Astrocyte (in vitro differentiated cells and primary cell): Measurements from ENCODE around the gene DUSP21. TPM values are rescaled to one million over a fixed set of nuclear protein-coding genes. Genes with fewer than 3 reads are reported as not detected.

ENCODE experiments used
- DNase-seq: peaks from one replicate; pipeline ENCODE4 v3.0.0-alpha.2; 2010; ENCODE audit warnings: low read depth
- FAIRE-seq: peaks from 2 replicates; lab custom pipeline; 2011; peaks lifted over from hg19 to GRCh38; lab: Jason Lieb, UNC
- H2AFZ ChIP-seq: 2 replicates; pipeline ENCODE4 v1.6.0; 2012; ENCODE audit warnings: low read depth, low read length, inconsistent platforms
- H3K27ac ChIP-seq: 2 replicates; pipeline ENCODE4 v1.5.1; 2011; ENCODE audit warnings: low read depth, low read length, inconsistent platforms
- H3K27me3 ChIP-seq: 2 replicates; pipeline ENCODE4 v1.6.0; 2011; ENCODE audit warnings: low read length, inconsistent platforms; ENCODE audit not compliant: insufficient read depth
- H3K36me3 ChIP-seq: 2 replicates; pipeline ENCODE4 v1.5.1; 2011; ENCODE audit warnings: low read length, inconsistent platforms; ENCODE audit not compliant: insufficient read depth
- H3K4me1 ChIP-seq: 2 replicates; pipeline ENCODE4 v1.5.1; 2011; ENCODE audit warnings: low read length, inconsistent platforms; ENCODE audit not compliant: insufficient read depth
- H3K4me2 ChIP-seq: 2 replicates; pipeline ENCODE4 v1.6.0; 2012; ENCODE audit warnings: low read length, inconsistent platforms
- H3K4me3 ChIP-seq: 2 replicates; pipeline ENCODE4 v1.5.1; 2011; ENCODE audit warnings: low read depth, mild to moderate bottlenecking, low read length, inconsistent platforms; ENCODE audit not compliant: insufficient read depth
- H3K79me2 ChIP-seq: 2 replicates; pipeline ENCODE4 v1.6.0; 2012; ENCODE audit warnings: mild to moderate bottlenecking, low read length, inconsistent platforms; ENCODE audit not compliant: insufficient read depth
- H3K9ac ChIP-seq: 2 replicates; pipeline ENCODE4 v1.6.0; 2012; ENCODE audit warnings: mild to moderate bottlenecking, low read length, inconsistent platforms
- H3K9me3 ChIP-seq: 2 replicates; pipeline ENCODE4 v1.5.1; 2012; ENCODE audit warnings: low read depth, mild to moderate bottlenecking, low read length, inconsistent platforms; ENCODE audit not compliant: insufficient read depth
- H4K20me1 ChIP-seq: 2 replicates; pipeline ENCODE4 v1.6.0; 2012; ENCODE audit warnings: low read length, inconsistent platforms; ENCODE audit not compliant: insufficient read depth
- H3K27ac Mint-ChIP-seq: one replicate; pipeline ENCODE4 v1.8.0; 2021; ENCODE audit warnings: mild to moderate bottlenecking, mixed read lengths; ENCODE audit not compliant: unreplicated experiment
- H3K27me3 Mint-ChIP-seq: one replicate; pipeline ENCODE4 v1.8.0; 2021; ENCODE audit warnings: low read depth, mixed read lengths; ENCODE audit not compliant: unreplicated experiment
- H3K36me3 Mint-ChIP-seq: one replicate; pipeline ENCODE4 v1.8.0; 2021; ENCODE audit warnings: low read depth, mixed read lengths; ENCODE audit not compliant: unreplicated experiment
- H3K4me1 Mint-ChIP-seq: one replicate; pipeline ENCODE4 v1.8.0; 2021; ENCODE audit warnings: low read depth, mixed read lengths; ENCODE audit not compliant: unreplicated experiment
- H3K4me3 Mint-ChIP-seq: one replicate; pipeline ENCODE4 v1.8.0; 2021; ENCODE audit warnings: mild to moderate bottlenecking, moderate library complexity, mixed read lengths; ENCODE audit not compliant: unreplicated experiment
- H3K9me3 Mint-ChIP-seq: one replicate; pipeline ENCODE4 v1.8.0; 2021; ENCODE audit warnings: mild to moderate bottlenecking, mixed read lengths; ENCODE audit not compliant: unreplicated experiment
- CTCF ChIP-seq: IDR thresholded peaks from 2 replicates; pipeline ENCODE4 v1.5.1; 2011; ENCODE audit warnings: low read depth, mild to moderate bottlenecking, inconsistent platforms, low read length, moderate library complexity; ENCODE audit not compliant: insufficient read depth
- EZH2 ChIP-seq: IDR thresholded peaks from 2 replicates; pipeline ENCODE4 v1.6.1; 2012; ENCODE audit warnings: mild to moderate bottlenecking, low read length, inconsistent platforms; ENCODE audit not compliant: insufficient read depth
- total RNA-seq: library from RNA; stranded (reverse); gene quantifications from 2 replicates; pipeline ENCODE4 v1.2.1, GENCODE V29; 2021

Gene DUSP21
- total RNA-seq, 1 donor from 2014 or later, result not detected

DNA sequence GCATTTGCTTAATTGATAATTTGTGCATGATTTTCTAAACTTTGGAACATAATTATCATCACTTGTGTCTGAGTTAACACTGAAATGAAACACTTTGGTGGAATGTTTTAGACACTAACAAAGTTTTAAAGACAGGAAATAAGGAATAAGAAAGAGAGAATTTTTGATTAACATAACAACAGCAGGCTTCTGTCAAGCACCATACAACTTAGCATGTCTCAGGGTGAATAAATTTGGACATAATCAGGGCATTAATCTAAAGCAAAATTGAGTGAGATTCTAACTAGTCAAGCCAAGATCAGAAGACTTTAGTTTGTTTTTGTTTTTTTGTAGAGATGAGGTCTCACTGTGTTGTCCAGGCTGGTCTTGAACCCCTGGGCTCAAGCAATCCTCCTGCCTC, 28.1 kb upstream of the DUSP21 start:
- Histone ChIP-seq H3K36me3 (no peaks in the 10 kb centered on the region), H3K4me2 (no peak overlapping the region), H3K4me1 (no peaks in the 10 kb centered on the region), H3K79me2 (no peaks in the 10 kb centered on the region), H3K27me3 (no peaks in the 10 kb centered on the region), H4K20me1 (no peaks in the 10 kb centered on the region), H3K9me3 (no peaks in the 10 kb centered on the region), H3K4me3 (no peak overlapping the region), H3K9ac (no peak overlapping the region), H3K27ac (no peak overlapping the region), H2AFZ (no peak overlapping the region)
- FAIRE-seq, result peak; percentile 34
- H3K9me3 Mint-ChIP-seq, result no peaks in the 10 kb centered on the region
- no peak overlapping the region for H3K27ac Mint-ChIP-seq
- no peak for DNase-seq
- TF ChIP-seq EZH2, result no peak
- TF ChIP-seq CTCF, result no peak
- H3K4me1 Mint-ChIP-seq, result no peaks in the 10 kb centered on the region
- H3K4me3 Mint-ChIP-seq, result no peak overlapping the region
- no peaks in the 10 kb centered on the region for H3K36me3 Mint-ChIP-seq
- H3K27me3 Mint-ChIP-seq, result no peaks in the 10 kb centered on the region

DNA sequence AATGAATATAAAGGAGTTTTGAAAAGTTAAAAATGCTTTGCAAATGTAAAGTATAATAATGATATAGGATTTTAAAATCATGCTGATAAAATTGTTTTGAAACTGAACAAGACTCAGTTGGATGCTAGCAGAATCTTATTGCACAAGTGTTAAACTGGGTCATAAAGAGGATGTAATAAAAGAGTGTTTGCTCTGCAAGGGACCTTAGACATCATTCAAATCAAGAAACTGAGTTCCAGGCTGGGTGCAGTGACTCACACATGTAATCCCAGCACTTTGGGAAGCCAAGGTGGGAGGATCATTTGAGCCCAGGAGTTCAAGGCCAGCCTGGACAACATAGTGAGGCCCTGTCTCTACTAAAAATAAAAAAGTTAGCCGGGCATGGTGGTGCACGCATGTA, 27.5 kb upstream of the DUSP21 start:
- Histone ChIP-seq H3K36me3 (no peaks in the 10 kb centered on the region), H3K9me3 (no peaks in the 10 kb centered on the region), H3K4me3 (no peak overlapping the region), H4K20me1 (no peaks in the 10 kb centered on the region), H2AFZ (no peak overlapping the region), H3K9ac (no peak overlapping the region), H3K4me2 (no peak overlapping the region), H3K4me1 (no peaks in the 10 kb centered on the region), H3K27me3 (no peaks in the 10 kb centered on the region), H3K79me2 (no peaks in the 10 kb centered on the region), H3K27ac (no peak overlapping the region)
- no peak for FAIRE-seq
- H3K4me3 Mint-ChIP-seq, result no peak overlapping the region
- no peaks in the 10 kb centered on the region for H3K4me1 Mint-ChIP-seq
- no peak overlapping the region for H3K27ac Mint-ChIP-seq
- no peaks in the 10 kb centered on the region for H3K9me3 Mint-ChIP-seq
- TF ChIP-seq EZH2, result no peak
- TF ChIP-seq CTCF, result no peak
- H3K36me3 Mint-ChIP-seq, result no peaks in the 10 kb centered on the region
- no peaks in the 10 kb centered on the region for H3K27me3 Mint-ChIP-seq
- no peak for DNase-seq

DNA sequence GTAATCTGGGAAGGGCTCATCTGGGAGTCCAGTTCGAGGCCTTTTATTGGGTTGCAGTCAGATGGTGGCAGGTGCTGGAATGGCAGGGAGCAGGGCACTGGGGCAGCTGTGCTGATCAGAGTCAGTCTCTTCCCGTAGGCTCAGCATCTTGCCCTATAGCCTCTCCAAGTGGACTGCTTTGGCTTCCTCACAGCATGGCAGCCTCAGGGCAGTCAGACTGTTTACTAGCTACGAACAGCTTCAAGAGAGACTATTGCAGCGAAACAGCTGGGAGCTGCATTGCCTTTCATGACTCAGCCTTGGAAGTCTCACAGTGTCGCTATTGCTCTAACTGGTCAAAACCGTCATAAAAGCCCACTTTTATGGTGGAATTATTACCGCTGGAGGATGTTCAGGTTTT, 26.8 kb upstream of the DUSP21 start:
- no peaks in the 10 kb centered on the region for H3K36me3 ChIP-seq
- FAIRE-seq (no peak), DNase-seq (no peak)
- H3K4me2 ChIP-seq, result no peak overlapping the region
- Mint-ChIP-seq H3K27me3 (no peaks in the 10 kb centered on the region), H3K4me1 (no peaks in the 10 kb centered on the region), H3K36me3 (no peaks in the 10 kb centered on the region), H3K9me3 (no peaks in the 10 kb centered on the region), H3K27ac (no peak overlapping the region), H3K4me3 (no peak overlapping the region)
- no peak overlapping the region for H3K27ac ChIP-seq
- no peak overlapping the region for H3K4me3 ChIP-seq
- no peak overlapping the region for H3K9ac ChIP-seq
- no peaks in the 10 kb centered on the region for H3K4me1 ChIP-seq
- H3K79me2 ChIP-seq, result no peaks in the 10 kb centered on the region
- TF ChIP-seq CTCF (no peak), EZH2 (no peak)
- no peaks in the 10 kb centered on the region for H3K27me3 ChIP-seq
- no peaks in the 10 kb centered on the region for H3K9me3 ChIP-seq
- no peak overlapping the region for H2AFZ ChIP-seq
- no peaks in the 10 kb centered on the region for H4K20me1 ChIP-seq
